Uterus (tissue), 4 donors: ENCODE data around the gene ELOVL2. TPM values are rescaled to one million over a fixed set of nuclear protein-coding genes. Genes with fewer than 3 reads are reported as not detected.

Experiments used
- DNase-seq, 2 donors: peaks; one replicate each; pipeline ENCODE4 v3.0.0-alpha.2; 2019 to 2020
- H3K27ac ChIP-seq, 2 donors: fragments of 200-600 bp; sonication (generic); 1 replicate in 1 of 2; 2 replicates in 1 of 2; pipeline ENCODE4 v1.5.1; 2016 to 2018
- H3K27me3 ChIP-seq, 2 donors: fragments of 200-600 bp; sonication (generic); one replicate each; pipeline ENCODE4 v1.5.1; 2018 to 2019; ENCODE audit warnings: control low read depth in 1 of 2
- H3K36me3 ChIP-seq, 2 donors: fragments of 200-600 bp; sonication (generic); one replicate each; pipeline ENCODE4 v1.5.1; 2019; ENCODE audit warnings: control low read depth in 1 of 2
- H3K4me1 ChIP-seq, 2 donors: fragments of 200-600 bp; sonication (generic); one replicate each; pipeline ENCODE4 v1.5.1; 2018 to 2019; ENCODE audit warnings: control low read depth in 1 of 2
- H3K4me3 ChIP-seq, 2 donors: fragments of 200-600 bp; sonication (generic); 1 replicate in 1 of 2; 2 replicates in 1 of 2; pipeline ENCODE4 v1.5.1; 2018 to 2019; ENCODE audit warnings: mild to moderate bottlenecking in 1 of 2
- H3K9me3 ChIP-seq, 2 donors: fragments of 200-600 bp; sonication (generic); one replicate each; pipeline ENCODE4 v1.5.1; 2019; ENCODE audit warnings: control low read depth in 1 of 2
- CTCF ChIP-seq, 4 experiments: fragments of 200-600 bp in 2 of 4; fragments of 450-650 bp in 2 of 4; sonication (generic) in 2 of 4; IDR thresholded peaks; one replicate each; pipeline ENCODE4 v1.5.1; 2016 to 2019; ENCODE audit warnings: antibody characterized with exemption in 4 of 4, mild to moderate bottlenecking in 2 of 4, moderate library complexity in 1 of 4
- POLR2A ChIP-seq, 2 donors: fragments of 450-650 bp; IDR thresholded peaks; one replicate each; pipeline ENCODE4 v1.6.1; 2016; ENCODE audit warnings: antibody characterized with exemption in 2 of 2, mild to moderate bottlenecking in 1 of 2, moderate library complexity in 1 of 2
- intact Hi-C: fragments of 100-400 bp; cut with DNase I; formaldehyde crosslinking; loops from one replicate; pipeline ENCODE4 v1.15.1; 2023; ENCODE audit warnings: low total_unique reads
- total RNA-seq, 4 donors: library from RNA; depleted of rRNA in 3 of 4; stranded (reverse); fragments of >200 nt in 3 of 4; gene quantifications; one replicate each; pipeline versions ENCODE4 v1.1.0 to v1.2.4, GENCODE V29; 2014 to 2023
- donor health status: DM: yes; HTN: yes; CAD: no.

Gene ELOVL2
- total RNA-seq, 4 donors from 2014 or later = 0.09 to 3.5 TPM; not detected in 2

GRCh38 chr6:11076540-11076939 lies 32.4 kb upstream of the ELOVL2 start:
- Histone ChIP-seq H3K9me3 (no peaks in the 10 kb centered on the region), H3K36me3 (no peaks in the 10 kb centered on the region), H3K27ac (no peak overlapping the region), H3K4me3 (no peak overlapping the region), H3K4me1 (no peaks in the 10 kb centered on the region), H3K27me3 (no peaks in the 10 kb centered on the region)
- no peak for DNase-seq
- intact Hi-C loops = no loop called here
- TF ChIP-seq POLR2A (IDR thresholded peaks at IDR 0.05) (no peak), CTCF (IDR thresholded peaks at IDR 0.05) (no peak)

GRCh38 chr6:11072101-11072500 lies 28.0 kb upstream of the ELOVL2 start:
- no peaks in the 10 kb centered on the region for H3K9me3 ChIP-seq
- no peak overlapping the region for H3K27ac ChIP-seq
- H3K36me3 ChIP-seq = no peaks in the 10 kb centered on the region
- no peak overlapping the region for H3K4me3 ChIP-seq
- DNase-seq = no peak
- intact Hi-C loops = no loop called here
- no peaks in the 10 kb centered on the region for H3K27me3 ChIP-seq
- TF ChIP-seq POLR2A (IDR thresholded peaks at IDR 0.05) (no peak), CTCF (IDR thresholded peaks at IDR 0.05) (no peak)
- no peaks in the 10 kb centered on the region for H3K4me1 ChIP-seq

GRCh38 chr6:11069760-11070159 lies 25.7 kb upstream of the ELOVL2 start:
- no peaks in the 10 kb centered on the region for H3K27me3 ChIP-seq
- H3K4me1 ChIP-seq = no peaks in the 10 kb centered on the region
- DNase-seq = no peak
- H3K36me3 ChIP-seq = no peaks in the 10 kb centered on the region
- TF ChIP-seq POLR2A (IDR thresholded peaks at IDR 0.05) (no peak), CTCF (IDR thresholded peaks at IDR 0.05) (no peak)
- no peak overlapping the region for H3K27ac ChIP-seq
- H3K4me3 ChIP-seq = no peak overlapping the region
- intact Hi-C loops = no loop called here
- no peaks in the 10 kb centered on the region for H3K9me3 ChIP-seq

DNA sequence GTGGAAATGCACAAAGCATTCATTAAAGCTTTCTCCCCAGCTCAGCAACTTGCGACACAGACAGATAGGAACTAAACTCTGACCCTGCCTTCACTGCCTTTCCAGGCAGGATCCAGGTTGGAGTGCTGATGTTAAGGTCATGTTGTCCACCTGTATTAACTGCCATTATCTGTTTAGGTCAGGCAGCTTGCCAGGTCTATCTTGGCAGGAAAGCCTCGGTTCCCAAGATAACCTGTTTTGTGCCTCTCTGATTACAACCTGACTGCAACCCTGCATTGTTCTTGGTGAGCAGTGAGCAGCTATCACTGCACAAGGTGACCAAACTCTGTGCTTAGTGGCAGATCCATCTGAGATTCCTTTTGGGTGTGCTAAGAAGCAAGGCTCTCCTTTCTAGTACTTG lies 23.2 kb upstream of the ELOVL2 start:
- Histone ChIP-seq H3K4me3 (no peak overlapping the region), H3K4me1 (no peaks in the 10 kb centered on the region), H3K27me3 (no peaks in the 10 kb centered on the region), H3K36me3 (no peaks in the 10 kb centered on the region), H3K27ac (no peak overlapping the region), H3K9me3 (no peaks in the 10 kb centered on the region)
- TF ChIP-seq POLR2A (IDR thresholded peaks at IDR 0.05) (no peak), CTCF (IDR thresholded peaks at IDR 0.05) (no peak)
- intact Hi-C loops = no loop called here
- DNase-seq = no peak

GRCh38 chr6:11066505-11067347 lies 22.6 kb upstream of the ELOVL2 start:
- no peaks in the 10 kb centered on the region for H3K4me1 ChIP-seq
- no peak overlapping the region for H3K4me3 ChIP-seq
- H3K27ac ChIP-seq = no peak overlapping the region
- intact Hi-C loops = no loop called here
- no peaks in the 10 kb centered on the region for H3K36me3 ChIP-seq
- no peaks in the 10 kb centered on the region for H3K27me3 ChIP-seq
- no peaks in the 10 kb centered on the region for H3K9me3 ChIP-seq
- TF ChIP-seq POLR2A (IDR thresholded peaks at IDR 0.05) (no peak), CTCF (IDR thresholded peaks at IDR 0.05) (no peak)
- no peak for DNase-seq
